HG02623 (cell line): ENCODE measurements around the gene NR1H2.
"Not testable (repeated sequence)": the region's sequence is repeated elsewhere in the genome, so short reads cannot be mapped to it uniquely, and the experiment has no call there.

Source experiments
- ATAC-seq: cut with Tn5 transposase; IDR thresholded peaks from one replicate; pipeline ENCODE4 v1.9.1; 2021; ENCODE audit warnings: moderate library complexity; ENCODE audit not compliant: unreplicated experiment

The NR1H2 gene

GRCh38 chr19:50344661-50345318, 31.5 kb upstream of the NR1H2 start:
- ATAC-seq, result no peak

GRCh38 chr19:50347089-50347581, 29.1 kb upstream of the NR1H2 start:
- ATAC-seq, result not testable (repeated sequence)

GRCh38 chr19:50349277-50350057, 26.8 kb upstream of the NR1H2 start:
- ATAC-seq, result no peak

- ATAC-seq, result no peak
Measured at GRCh38 chr19:50352242-50352641, 24.0 kb upstream of the NR1H2 start.

GRCh38 chr19:50353487-50353880, 22.8 kb upstream of the NR1H2 start:
- not testable (repeated sequence) for ATAC-seq

GRCh38 chr19:50356691-50357177, 19.5 kb upstream of the NR1H2 start:
- no peak for ATAC-seq

GRCh38 chr19:50357178-50358100, 18.8 kb upstream of the NR1H2 start:
- ATAC-seq, result no peak

- no peak for ATAC-seq
Measured at GRCh38 chr19:50358483-50359327, 17.6 kb upstream of the NR1H2 start.

GRCh38 chr19:50359328-50359818, 16.9 kb upstream of the NR1H2 start:
- ATAC-seq, result no peak

- no peak for ATAC-seq
Measured at GRCh38 chr19:50361290-50362029, 14.8 kb upstream of the NR1H2 start.

- ATAC-seq, result no peak
Measured at GRCh38 chr19:50362030-50362412, 14.2 kb upstream of the NR1H2 start.

- no peak for ATAC-seq
Measured at GRCh38 chr19:50362656-50363424, 13.4 kb upstream of the NR1H2 start.

GRCh38 chr19:50365434-50366306, 10.6 kb upstream of the NR1H2 start, which contains the start of gene NAPSA:
NAPSA (minus strand) TSS chr19:50365639; CDS start chr19:50365621, 18 bp downstream.
- ATAC-seq, result no peak

GRCh38 chr19:50368649-50369570, 7.3 kb upstream of the NR1H2 start:
- no peak for ATAC-seq

GRCh38 chr19:50371914-50372475, 4.3 kb upstream of the NR1H2 start:
- no peak for ATAC-seq

- ATAC-seq, result no peak
Measured at GRCh38 chr19:50377051-50377461, 799 bp downstream of the NR1H2 start.
